K562 (cell line): ENCODE results near the gene ZBTB9. TPM values are rescaled to one million over a fixed set of nuclear protein-coding genes. Genes with fewer than 3 reads are reported as not detected.

ENCODE experiments used
- BCOR ChIP-seq: fragments of 450-650 bp; IDR thresholded peaks from 2 replicates; pipeline ENCODE4 v1.6.1; 2016
- CBX5 ChIP-seq: IDR thresholded peaks from 2 replicates; pipeline ENCODE4 v1.6.1; 2014; ENCODE audit warnings: low read depth, borderline replicate concordance
- CREB3 ChIP-seq: fragments of 450-650 bp; conservative IDR thresholded peaks from 2 replicates; pipeline ENCODE4 v1.6.1; 2016; ENCODE audit warnings: missing genetic modification characterization, low read depth, mild to moderate bottlenecking, missing compliant biosample characterization, moderate library complexity
- FIP1L1 ChIP-seq: fragments of 200-400 bp; formaldehyde crosslinking; IDR thresholded peaks from 2 replicates; pipeline ENCODE4 v1.6.1; 2018; ENCODE audit warnings: mild to moderate bottlenecking, low read depth, low read length; ENCODE audit not compliant: poor library complexity, severe bottlenecking
- ILK ChIP-seq: fragments of 450-650 bp; IDR thresholded peaks from 2 replicates; pipeline ENCODE4 v1.6.1; 2016; ENCODE audit warnings: missing genetic modification characterization, low read depth, mild to moderate bottlenecking, missing compliant biosample characterization, moderate library complexity, borderline replicate concordance
- XRCC3 ChIP-seq: fragments of 450-650 bp; IDR thresholded peaks from 2 replicates; pipeline ENCODE4 v1.6.1; 2017; ENCODE audit warnings: mild to moderate bottlenecking, moderate library complexity
- ZBTB11 ChIP-seq, 3 experiments: fragments of 200-800 bp in 1 of 3; fragments of 250-450 bp in 1 of 3; fragments of 450-650 bp in 1 of 3; sonication (Bioruptor Pico) in 1 of 3; sonication (Bioruptor generic) in 1 of 3; formaldehyde crosslinking in 1 of 3; IDR thresholded peaks; 2 replicates each; pipeline versions ENCODE4 v1.6.1 to v1.8.0; 2016 to 2022; ENCODE audit warnings: mild to moderate bottlenecking in 2 of 3, missing genetic modification characterization in 2 of 3, missing compliant biosample characterization in 1 of 3, moderate library complexity in 1 of 3
- ZBTB7A ChIP-seq: IDR thresholded peaks from 2 replicates; pipeline ENCODE4 v1.6.1; 2011; ENCODE audit warnings: low read depth, mild to moderate bottlenecking, low read length, moderate library complexity, borderline replicate concordance; ENCODE audit not compliant: control insufficient read depth
- ZNF407 ChIP-seq: fragments of 450-650 bp; IDR thresholded peaks from 2 replicates; pipeline ENCODE4 v1.6.1; 2016; ENCODE audit warnings: low read depth
- polyA plus RNA-seq, 8 experiments: library from polyadenylated mRNA; depleted of rRNA in 4 of 8; stranded (reverse) in 5 of 8; unstranded in 3 of 8; fragments of >200 nt; fragmentation: Nextera tagmentation in 2 of 8; fragmentation: Illumina TruSeq in 1 of 8; extraction: Ambion mirVana in 2 of 8; extraction: Trizol in 1 of 8; gene quantifications; 2 replicates each; pipeline versions ENCODE4 v1.2.1 to v1.2.3, GENCODE V29; 2011 to 2014; ENCODE audit warnings: inconsistent platforms in 1 of 8, missing spikeins in 1 of 8
- total RNA-seq, 7 experiments: library from RNA; depleted of rRNA in 6 of 7; stranded (reverse); fragments of >200 nt in 6 of 7; fragmentation: Illumina TruSeq in 2 of 7; extraction: Trizol in 2 of 7; gene quantifications; 2 replicates each; pipeline versions ENCODE4 v1.2.1 to v1.2.3, GENCODE V29; 2011 to 2021; ENCODE audit warnings: low replicate concordance in 1 of 7

ZBTB9 gene
- total and polyA plus RNA-seq, 9 of the 15 experiments (the other 6 are each of a cell fraction or from before 2014, with no cell fraction given): 1.9 to 19.5 (median 10.4) TPM

DNA sequence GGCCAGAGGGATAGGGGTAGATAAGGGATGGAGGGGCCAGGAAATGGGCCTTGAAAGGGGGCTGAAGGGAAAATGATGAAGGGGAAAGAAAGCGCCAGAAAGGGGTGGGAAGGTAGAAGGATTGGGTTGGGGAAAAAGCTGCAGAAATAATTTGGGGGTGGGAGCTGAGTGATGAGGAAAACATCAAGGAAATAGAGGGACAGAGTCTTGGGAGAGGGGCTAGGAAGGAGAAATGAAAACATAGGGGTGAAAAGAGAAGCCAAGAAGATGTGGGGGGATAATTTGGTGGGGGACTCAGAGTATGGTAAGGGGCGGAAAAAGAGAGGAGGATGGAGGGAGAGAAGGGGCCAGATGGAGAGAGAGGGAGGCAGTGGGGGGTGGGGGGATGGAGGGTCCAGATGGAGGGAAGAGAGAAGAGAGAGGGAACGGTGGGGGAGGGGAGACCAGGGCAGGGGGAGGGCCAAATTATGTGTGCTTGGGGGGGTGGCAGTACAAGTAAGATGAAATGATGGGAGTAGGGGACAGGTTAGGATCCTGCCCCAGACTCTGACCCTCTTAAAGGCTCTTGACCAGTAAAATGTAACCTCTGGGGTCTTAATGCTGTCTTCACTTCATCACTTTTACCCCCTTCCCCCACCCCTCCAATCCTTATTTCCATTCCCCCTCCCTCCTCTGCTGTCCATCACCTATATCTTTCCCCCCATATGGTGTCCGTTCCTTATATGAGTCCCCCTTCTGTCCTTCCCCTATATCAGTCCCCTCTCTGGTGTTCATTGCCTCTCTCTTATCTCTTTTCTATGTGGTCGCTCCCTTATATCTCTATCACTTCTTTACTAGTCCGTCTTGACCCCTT is 33.7 kb upstream of the ZBTB9 start (continued):
- TF ChIP-seq ZNF407 (peak; percentile 65; the same call in 1 of the 2 replicates), ZBTB11 (CRISPR knock-in tag; IDR thresholded peaks at IDR 0.05) (peak in 2 of 3 experiments; percentile 89 to 99; a peak in 4 of 6 replicates), FIP1L1 (no peak), ZBTB7A (no peak), CREB3 (tag) (no peak), BCOR (peak; percentile 62; the same call in 1 of the 2 replicates), ILK (no peak), XRCC3 (no peak), CBX5 (peak; percentile 80; the same call in 1 of the 2 replicates)
